ENCODE measurements around the gene EFCAB8. TPM values are rescaled to one million over a fixed set of nuclear protein-coding genes. Genes with fewer than 3 reads are reported as not detected.

The EFCAB8 gene
- total RNA-seq, 1 experiment from 2014 or later: 0.09 TPM

- Mint-ChIP-seq H3K9me3 (peaks cover under 1 to 1% of the 10 kb centered on the region in 2 experiments), H3K4me3 (no peak overlapping the region), H3K27me3 (ENCODE audit: low read depth) (peaks cover 58% of the 10 kb centered on the region), H3K36me3 (ENCODE audit: insufficient read depth in 1 of 3, low read depth in 3 of 3) (no peaks in the 10 kb centered on the region; a peak in 1 of 7 replicates), H3K27ac (no peak overlapping the region), H3K4me1 (peaks cover 7 to 8% of the 10 kb centered on the region in 2 experiments)
- Histone ChIP-seq H3K27me3 (ENCODE audit: insufficient read depth, low read length) (no peaks in the 10 kb centered on the region; the same call in 1 of the 2 replicates), H3K14ac (ENCODE audit: insufficient read depth, low read length) (no peak overlapping the region), H3K56ac (ENCODE audit: insufficient read length, low read depth, low read length) (no peak overlapping the region), H2BK15ac (ENCODE audit: low read depth, low read length) (no peak overlapping the region), H3K4me2 (ENCODE audit: insufficient read depth, insufficient read length, low read length) (no peak overlapping the region), H3K79me2 (ENCODE audit: insufficient read depth, low read length) (no peaks in the 10 kb centered on the region), H2AK5ac (ENCODE audit: insufficient read length, low read length) (no peak overlapping the region), H2BK12ac (ENCODE audit: insufficient read length, low read depth, low read length) (no peak overlapping the region), H4K5ac (ENCODE audit: insufficient read length, low read depth, low read length) (no peak overlapping the region), H3K27ac (ENCODE audit: insufficient read length, low read depth, low read length) (no peak overlapping the region), H3K79me1 (ENCODE audit: insufficient read depth, low read depth, low read length, poor library complexity, severe bottlenecking) (no peaks in the 10 kb centered on the region), H3K9me3 (ENCODE audit: control insufficient read depth, low read depth, low read length) (no peaks in the 10 kb centered on the region), H2BK20ac (ENCODE audit: low read depth, low read length, poor library complexity, severe bottlenecking) (no peak overlapping the region), H3T11ph (ENCODE audit: low read length) (no peak overlapping the region), H2BK5ac (ENCODE audit: insufficient read length, low read length) (no peak overlapping the region), H4K91ac (ENCODE audit: insufficient read length, low read depth, low read length) (no peak overlapping the region), H3K18ac (ENCODE audit: insufficient read length, low read depth, low read length) (no peak overlapping the region), H3K23ac (ENCODE audit: insufficient read length, low read depth, low read length) (no peak overlapping the region), H3K4ac (ENCODE audit: low read depth, low read length) (no peak overlapping the region), H3K23me2 (ENCODE audit: insufficient read length, low read depth, low read length, poor library complexity, severe bottlenecking) (no peaks in the 10 kb centered on the region), H3K9ac (ENCODE audit: extremely low read depth, insufficient read length, low read length) (no peak overlapping the region), H3K4me1 (ENCODE audit: insufficient read depth, low read length) (no peaks in the 10 kb centered on the region), H2BK120ac (ENCODE audit: low read depth, low read length, poor library complexity, severe bottlenecking) (no peak overlapping the region), H4K20me1 (ENCODE audit: control insufficient read depth, insufficient read depth, insufficient read length) (no peaks in the 10 kb centered on the region), H2AFZ (ENCODE audit: low read length) (no peak overlapping the region), H4K8ac (replicated peaks; ENCODE audit: insufficient read length, low read depth, low read length) (no peak overlapping the region)
- TF ChIP-seq CTCF (conservative IDR thresholded peaks at IDR 0.05): no peak
- WGBS (ENCODE audit: extremely low coverage, insufficient read length, low lambda C conversion rate): no CpG with 5 or more reads among the region's 5 CpGs
- no peak for DNase-seq
These were observed 104.5 kb downstream of the EFCAB8 start for GRCh38 chr20:32963176-32963575.

Measured in H9 (cell line).